ENCODE results near the gene ASXL1.
"Not testable (repeated sequence)": the region's sequence is repeated elsewhere in the genome, so short reads cannot be mapped to it uniquely, and the experiment has no call there.

The ASXL1 gene

GRCh38 chr20:32337937-32338661, 20.0 kb upstream of the ASXL1 start:
- peak; percentile 82 for DNase-seq

- peak; percentile 70 for DNase-seq
These were observed 19.5 kb upstream of the ASXL1 start for GRCh38 chr20:32338665-32339064.

GRCh38 chr20:32339116-32339515, 19.0 kb upstream of the ASXL1 start:
- no peak for DNase-seq

- peak; percentile 35 for DNase-seq
These were observed 17.1 kb upstream of the ASXL1 start for GRCh38 chr20:32341053-32341452.

GRCh38 chr20:32343439-32343838, 14.7 kb upstream of the ASXL1 start:
- DNase-seq = peak; percentile 81

- DNase-seq = no peak
These were observed 13.2 kb upstream of the ASXL1 start for GRCh38 chr20:32344835-32345506.

- no peak for DNase-seq
These were observed 9.9 kb upstream of the ASXL1 start for GRCh38 chr20:32348207-32348606.

- DNase-seq = no peak
These were observed 7.7 kb upstream of the ASXL1 start for GRCh38 chr20:32350421-32350820.

- peak; percentile 42 for DNase-seq
These were observed 5.9 kb upstream of the ASXL1 start for GRCh38 chr20:32352121-32352720.

GRCh38 chr20:32353848-32354496, 4.2 kb upstream of the ASXL1 start:
- DNase-seq = no peak

GRCh38 chr20:32354592-32355416, 3.3 kb upstream of the ASXL1 start:
- DNase-seq = no peak

- DNase-seq = no peak
These were observed 2.7 kb upstream of the ASXL1 start for GRCh38 chr20:32355417-32355841.

- DNase-seq = not testable (repeated sequence)
These were observed 2.1 kb upstream of the ASXL1 start for GRCh38 chr20:32355907-32356621.

- DNase-seq = no peak
These were observed 1.3 kb upstream of the ASXL1 start for GRCh38 chr20:32356622-32357374.

- no peak for DNase-seq
These were observed 709 bp upstream of the ASXL1 start for GRCh38 chr20:32357375-32357868.

- no peak for DNase-seq
These were observed 426 bp downstream of the ASXL1 start for GRCh38 chr20:32358632-32358882.

GRCh38 chr20:32358883-32359632, 927 bp downstream of the ASXL1 start:
- DNase-seq = no peak

GRCh38 chr20:32359633-32360332, 1.7 kb downstream of the ASXL1 start:
- DNase-seq = no peak

GRCh38 chr20:32360333-32360634, 2.2 kb downstream of the ASXL1 start:
- no peak for DNase-seq

- DNase-seq = no peak
These were observed 4.8 kb downstream of the ASXL1 start for GRCh38 chr20:32362901-32363364.
